OCI-LY7 (cell line): ENCODE data around the gene RAD51B.

ENCODE experiments used
- CTCF ChIP-seq: fragments of 200-600 bp; sonication (generic); conservative IDR thresholded peaks from 2 replicates; pipeline ENCODE4 v1.5.1; 2014; ENCODE audit warnings: mild to moderate bottlenecking, antibody characterized with exemption, low read length, moderate library complexity, mixed read lengths
- EZH2phosphoT487 ChIP-seq: fragments of 200-600 bp; sonication (generic); IDR thresholded peaks from 2 replicates; pipeline ENCODE4 v1.6.1; 2018; ENCODE audit warnings: low read depth, borderline replicate concordance, mild to moderate bottlenecking, mixed run types, antibody characterized with exemption, low read length, moderate library complexity, mixed read lengths

- TF ChIP-seq CTCF: no peak
- no peak for TF ChIP-seq EZH2phosphoT487
Observed at GRCh38 chr14:67926821-67927220, 107.2 kb downstream of the RAD51B start.
